Hypothalamus (tissue), 51 donors: ENCODE data around the gene DNAAF9.
A peak's percentile ranks its signal among the peaks of the same experiment; 100 is the strongest.

Source experiments
- DNase-seq, 51 donors: peaks; one replicate each; lab custom pipeline; 2025; lab: John Stamatoyannopoulos, UW

DNAAF9 gene

DNA sequence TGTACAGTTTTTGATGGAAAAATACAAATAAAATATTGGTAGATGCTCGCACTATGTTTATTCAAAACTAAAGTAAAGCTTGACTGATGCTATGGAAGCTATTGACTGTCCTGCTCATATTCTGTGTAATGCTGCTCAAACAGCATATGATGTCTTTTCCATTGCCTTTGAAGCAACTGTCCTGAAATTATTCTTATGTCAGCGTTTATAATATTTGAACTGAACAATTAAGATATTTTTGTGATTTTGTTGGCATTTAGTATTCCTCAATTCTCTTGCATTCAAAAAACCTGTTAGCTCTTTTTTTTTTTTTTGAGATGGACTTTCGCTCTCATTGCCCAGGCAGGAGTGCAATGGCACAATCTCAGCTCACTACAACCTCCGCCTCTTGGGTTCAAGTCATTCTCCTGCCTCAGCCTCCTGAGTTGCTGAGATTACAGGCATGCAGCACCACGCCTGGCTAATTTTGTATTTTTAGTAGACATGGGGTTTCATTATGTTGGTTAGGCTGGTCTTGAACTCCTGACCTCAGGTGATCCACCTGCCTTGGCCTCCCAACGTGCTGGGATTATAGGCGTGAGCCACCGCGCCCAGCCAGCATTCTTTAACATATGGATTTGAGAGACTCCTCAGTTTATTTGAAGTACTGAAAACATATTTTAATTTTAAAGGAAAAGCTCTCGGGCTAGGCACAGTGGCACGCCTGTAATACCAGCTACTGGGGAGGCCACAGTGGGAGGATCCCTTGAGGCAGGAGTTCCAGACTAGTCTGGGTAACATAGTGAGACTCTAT lies 5.3 kb upstream of the DNAAF9 start:
- DNase-seq = no peak

DNA sequence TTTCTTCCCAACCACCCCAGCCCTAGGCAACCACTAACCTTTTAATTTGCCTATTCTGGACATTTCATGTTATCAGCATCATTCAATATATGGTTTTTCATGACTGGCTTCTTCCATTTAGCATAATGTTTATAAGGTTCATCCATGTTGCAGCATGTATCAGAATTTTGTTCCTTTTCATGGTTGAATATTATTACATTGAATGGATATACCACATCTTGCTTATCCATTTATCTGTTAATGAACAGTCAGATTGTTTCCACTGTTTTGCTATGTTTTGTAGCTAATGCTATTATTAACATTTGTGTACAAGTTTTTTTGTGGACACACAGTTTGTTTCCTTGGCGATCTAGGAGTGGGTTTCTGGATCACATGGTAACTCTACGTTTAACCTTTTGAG lies 3.0 kb upstream of the DNAAF9 start:
- no peak for DNase-seq

- DNase-seq = no peak
Measured at GRCh38 chr20:3409417-3409816, 1.9 kb upstream of the DNAAF9 start.

DNA sequence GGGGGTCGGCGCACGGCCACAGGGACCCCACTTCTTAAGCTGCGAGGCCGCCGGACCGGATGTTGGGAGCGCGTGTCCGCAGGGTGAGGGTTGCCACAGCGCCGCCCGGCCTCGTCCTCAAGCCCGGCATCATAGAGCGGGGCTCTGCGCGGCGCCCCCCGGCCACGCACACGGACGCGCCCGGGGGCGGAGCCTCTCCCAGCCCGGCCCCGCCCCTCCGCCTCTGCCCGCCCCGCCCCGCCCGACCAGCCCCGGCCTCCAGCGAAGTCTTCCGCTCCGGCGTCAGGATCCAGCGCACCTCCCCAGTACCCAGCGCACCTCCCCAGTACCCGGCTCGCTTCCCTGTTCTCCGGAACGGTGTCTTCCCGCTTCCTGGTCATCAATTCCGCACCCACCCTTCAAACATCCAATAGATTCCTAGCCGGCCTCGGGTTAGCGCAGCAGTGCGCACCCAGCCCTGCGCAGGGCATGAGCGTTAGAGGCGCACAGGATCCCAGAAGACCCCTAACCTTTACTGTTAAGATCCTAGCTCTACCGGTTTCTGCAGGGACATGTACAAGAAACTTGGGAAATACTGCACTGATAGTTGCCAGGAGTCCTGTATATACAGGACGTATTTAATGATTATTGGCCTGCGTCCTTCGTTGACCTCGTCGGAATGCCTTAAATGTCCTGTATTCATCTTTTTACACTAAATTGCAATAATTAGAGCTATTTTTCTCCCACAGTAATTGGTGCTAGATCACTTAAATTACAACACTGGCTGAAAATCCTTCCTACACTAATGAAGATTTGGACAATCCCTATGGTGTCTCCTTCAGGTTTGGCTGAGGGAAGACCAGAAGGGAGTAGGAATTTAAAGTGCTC lies 535 bp upstream of the DNAAF9 start:
- DNase-seq = peak; percentile 35 to 89 (median 70)

GRCh38 chr20:3406481-3407039 lies 909 bp downstream of the DNAAF9 start:
- DNase-seq = peak in 30 of 51 donors; percentile 9 to 79 (median 34)

DNA sequence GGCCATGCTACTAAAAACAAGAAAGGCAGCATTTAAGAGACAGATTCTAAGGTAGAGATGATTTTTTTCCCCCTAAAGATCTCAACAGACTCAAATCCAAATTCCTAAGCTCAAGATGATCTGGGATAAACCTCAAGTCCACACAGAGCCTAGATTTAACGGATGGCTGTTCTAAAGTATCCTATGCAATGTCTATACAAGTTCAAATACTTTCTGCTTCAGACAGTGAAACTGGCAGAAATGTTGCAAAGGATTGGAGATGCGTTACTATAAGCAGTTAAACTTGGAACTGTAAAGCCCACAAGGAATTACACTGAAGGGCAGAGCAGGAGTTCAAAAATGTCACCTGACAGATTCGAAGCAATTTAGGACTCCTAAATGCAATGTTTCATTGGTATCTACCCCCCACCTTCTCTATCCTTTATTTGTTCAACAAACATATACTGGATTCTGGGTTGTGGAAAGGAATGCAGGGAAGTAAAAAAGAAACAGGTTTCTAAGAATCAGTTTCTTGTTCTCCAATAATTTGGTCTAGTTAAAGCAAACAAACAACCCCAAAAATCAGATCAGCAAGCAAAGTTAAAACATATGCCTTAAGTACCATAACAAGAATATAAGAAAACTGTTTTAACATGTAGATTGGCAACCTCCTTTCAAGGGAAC lies 1.6 kb downstream of the DNAAF9 start:
- peak in 2 of 51 donors; percentile 5 to 66 for DNase-seq

- DNase-seq = peak in 1 of 51 donors; percentile 8
Measured at GRCh38 chr20:3405139-3405538, 2.3 kb downstream of the DNAAF9 start.

DNA sequence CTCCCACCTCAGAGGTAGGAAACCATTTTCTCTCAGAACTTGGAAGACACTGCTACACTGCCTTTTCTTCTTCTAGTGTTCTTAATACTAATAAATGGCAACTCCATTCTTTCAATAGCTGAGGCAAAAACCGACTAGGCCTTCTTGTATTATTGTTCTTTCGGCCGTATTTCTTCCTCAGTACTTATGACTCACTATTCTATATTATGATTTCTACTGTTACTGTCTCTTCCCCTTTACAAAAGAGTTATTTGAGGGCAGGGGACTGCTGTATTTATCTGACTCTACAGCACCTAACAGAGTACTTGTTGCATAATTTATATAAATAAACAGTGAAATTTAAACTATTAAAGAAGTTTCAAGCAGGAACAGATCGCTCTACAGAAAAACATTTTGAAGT lies 3.1 kb downstream of the DNAAF9 start:
- DNase-seq = no peak

GRCh38 chr20:3403741-3404140 lies 3.7 kb downstream of the DNAAF9 start:
- no peak for DNase-seq

DNA sequence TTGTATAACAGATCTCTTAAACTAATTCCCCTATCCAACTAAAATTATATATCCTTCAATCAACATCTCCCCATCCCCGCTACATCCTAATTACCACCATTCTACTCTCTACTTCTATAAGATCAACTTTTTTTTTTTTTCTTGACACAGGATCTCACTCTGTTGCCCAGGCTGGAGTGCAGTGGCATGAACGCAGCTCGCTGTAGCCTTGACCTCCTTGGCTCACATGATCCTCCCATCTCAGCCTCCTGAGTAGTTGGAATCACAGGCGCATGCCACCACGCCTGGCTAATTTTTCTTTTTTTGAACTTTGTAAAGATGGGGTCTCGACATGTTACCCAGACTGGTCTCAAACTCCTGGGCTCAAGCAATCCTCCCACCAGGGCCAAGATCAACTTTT lies 5.0 kb downstream of the DNAAF9 start:
- no peak for DNase-seq

DNA sequence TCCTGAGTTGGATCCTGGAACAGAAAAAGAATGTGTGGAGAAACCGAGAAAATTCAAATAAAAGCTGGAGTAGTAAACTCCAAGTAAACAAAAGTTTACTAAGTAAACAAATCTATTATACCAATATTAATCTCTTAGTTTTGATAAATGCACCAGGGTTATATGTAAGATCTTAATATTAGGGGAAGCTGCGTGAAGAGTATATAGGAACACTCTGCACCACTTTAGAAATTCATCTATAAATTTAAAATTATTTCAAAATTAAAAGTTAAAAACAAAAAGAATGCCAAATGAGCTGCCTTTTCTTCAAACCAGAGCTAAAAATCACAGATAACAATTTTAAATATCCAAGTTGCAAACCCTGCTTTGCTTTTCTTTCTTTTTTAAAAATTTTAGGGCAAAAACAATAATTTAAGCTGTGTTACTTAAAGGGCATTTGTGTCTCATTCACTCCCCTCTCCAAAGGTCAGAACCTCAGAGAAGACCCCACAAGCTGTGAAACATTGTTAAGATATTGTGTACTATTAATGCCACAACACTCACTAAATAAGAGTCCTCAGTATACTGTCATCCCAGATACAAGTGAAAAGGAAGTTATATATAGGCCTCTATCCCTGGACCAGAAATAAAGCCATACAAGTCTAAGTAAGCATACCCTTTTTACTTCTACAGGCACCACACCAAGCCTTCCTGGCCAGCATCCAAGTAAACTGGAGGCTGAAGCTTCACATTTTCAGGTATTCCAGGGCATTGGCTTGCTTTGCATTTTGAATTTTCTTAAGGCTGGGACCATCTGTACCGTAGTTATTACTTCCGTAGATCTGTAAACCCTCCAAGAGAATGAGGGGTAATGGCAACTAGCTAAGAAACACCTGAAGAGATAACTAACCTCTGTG lies 7.0 kb downstream of the DNAAF9 start:
- DNase-seq = no peak

DNA sequence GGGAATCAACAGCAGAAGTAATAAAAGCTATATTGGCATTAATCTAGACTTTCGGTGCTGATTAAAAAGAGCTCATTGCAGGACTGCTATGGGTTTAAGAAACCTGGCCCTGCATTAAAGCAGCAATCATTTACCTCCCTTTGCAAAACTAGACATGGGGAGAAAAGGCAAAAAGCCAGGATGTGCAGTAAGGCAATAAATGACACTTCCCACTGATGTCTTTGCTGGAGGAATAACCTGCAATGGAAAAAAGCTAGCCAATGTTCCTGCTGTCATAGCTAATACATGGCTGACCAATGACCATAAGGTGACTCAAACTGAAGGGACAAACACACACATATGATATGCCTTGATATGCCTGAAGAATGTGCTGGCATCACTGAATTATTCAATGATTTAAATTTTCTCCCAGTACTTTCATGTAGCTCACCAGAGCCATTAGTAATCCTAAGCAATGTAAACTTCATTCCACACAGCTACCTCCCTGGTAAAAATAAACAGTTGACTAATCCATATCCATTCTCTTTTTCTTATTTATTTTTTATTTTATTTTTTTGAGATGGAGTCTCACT lies 8.7 kb downstream of the DNAAF9 start:
- DNase-seq = no peak

- no peak for DNase-seq
Measured at GRCh38 chr20:3396492-3396891, 11.0 kb downstream of the DNAAF9 start.

GRCh38 chr20:3392756-3393155 lies 14.7 kb downstream of the DNAAF9 start:
- DNase-seq = no peak

DNA sequence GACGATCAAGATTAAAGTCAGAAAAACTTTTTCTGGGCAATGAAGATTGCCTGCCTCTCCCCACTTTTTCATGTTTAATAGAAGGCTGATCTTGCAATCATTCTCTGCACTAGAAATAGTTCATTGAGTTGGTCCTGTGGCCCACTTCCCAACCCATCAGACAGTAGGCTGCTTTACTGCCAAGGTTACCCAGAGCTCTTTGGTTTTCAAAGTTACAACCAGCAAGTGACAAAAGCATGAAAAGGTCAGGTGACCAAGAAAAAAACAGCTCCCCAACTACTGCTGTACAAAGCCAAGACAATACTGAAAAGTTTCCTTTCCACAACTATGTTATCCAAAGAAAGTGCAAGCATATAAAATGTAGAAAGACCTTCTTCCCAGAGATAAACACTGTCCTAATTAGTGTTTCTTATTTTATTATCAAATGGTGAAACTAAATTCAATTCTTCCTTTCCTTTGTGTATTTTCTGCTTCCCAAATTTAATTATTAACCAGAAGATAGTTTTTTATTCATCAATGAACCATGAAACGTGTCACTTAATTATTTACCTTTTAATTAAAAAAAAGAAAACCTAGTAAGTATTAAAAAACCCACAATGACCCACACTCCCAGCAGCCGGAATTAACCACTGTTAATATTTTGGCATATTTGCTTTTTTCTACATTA lies 16.6 kb downstream of the DNAAF9 start:
- DNase-seq = peak in 15 of 51 donors; percentile 3 to 48 (median 18)

DNA sequence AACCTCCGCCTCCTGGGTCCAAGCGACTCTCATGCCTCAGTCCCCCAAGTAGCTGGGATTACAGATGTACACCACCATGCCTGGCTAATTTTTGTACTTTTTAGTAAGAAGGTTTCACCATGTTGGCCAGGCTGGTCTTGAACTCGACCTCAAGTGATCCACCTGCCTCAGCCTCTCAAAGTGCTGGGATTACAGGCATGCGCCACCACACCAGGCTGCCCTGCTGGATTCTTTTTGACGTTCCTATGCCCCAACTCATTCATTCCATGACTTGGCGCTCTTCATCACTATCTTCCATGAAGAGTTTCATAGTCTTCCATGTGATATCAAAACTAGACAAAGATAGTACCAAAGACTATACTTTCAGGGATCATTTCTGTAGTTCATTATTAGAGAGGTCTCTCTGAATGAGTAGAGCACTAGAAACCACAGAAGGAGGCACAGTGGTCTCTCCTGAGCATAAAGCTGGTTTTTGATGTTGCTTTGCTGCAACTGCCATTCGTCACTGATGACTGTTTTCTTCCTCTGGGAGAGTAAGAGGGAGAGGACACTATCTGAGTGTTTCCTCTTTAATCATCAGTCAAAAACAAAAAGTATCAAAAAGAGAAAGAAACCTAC lies 23.5 kb downstream of the DNAAF9 start:
- no peak for DNase-seq

- DNase-seq = peak in 1 of 51 donors; percentile 6
Measured at GRCh38 chr20:3382836-3383235, 24.6 kb downstream of the DNAAF9 start.
